H1 (cell line): ENCODE data around the gene LILRB3. TPM values are rescaled to one million over a fixed set of nuclear protein-coding genes. Genes with fewer than 3 reads are reported as not detected.
"Not testable (repeated sequence)": the region's sequence is repeated elsewhere in the genome, so short reads cannot be mapped to it uniquely, and the experiment has no call there.

ENCODE experiments used
- CTCF ChIA-PET: fragments of 300-600 bp; sonication (Branson Sonifier 250); formaldehyde crosslinking; loops from one replicate; lab custom pipeline; 2021; ENCODE audit not compliant: partially characterized antibody; lab: Charles Lee
- POLR2A ChIA-PET: fragments of 300-600 bp; sonication (Branson Sonifier 250); formaldehyde crosslinking; loops from one replicate; lab custom pipeline; 2021; ENCODE audit warnings: inconsistent platforms; ENCODE audit not compliant: partially characterized antibody; lab: Charles Lee
- DNase-seq, 2 experiments: peaks; one replicate each; pipeline versions ENCODE4 v3.0.0 to v3.0.0-alpha.2; 2010 to 2022; ENCODE audit warnings: low spot score in 2 of 2, low read depth in 1 of 2, mixed read lengths in 1 of 2
- FAIRE-seq: peaks from 2 replicates; lab custom pipeline; 2011; peaks lifted over from hg19 to GRCh38; lab: Jason Lieb, UNC
- H2AFZ ChIP-seq: 2 replicates; pipeline ENCODE4 v1.8.1; 2012; ENCODE audit warnings: low read length, inconsistent platforms
- H2AK5ac ChIP-seq: 2 replicates; pipeline ENCODE4 v1.6.1; 2013; ENCODE audit warnings: low read depth, low read length
- H2BK120ac ChIP-seq: replicated peaks from 2 replicates; pipeline ENCODE3; 2013; ENCODE audit warnings: low read depth, low read length, inconsistent platforms
- H2BK12ac ChIP-seq: 2 replicates; pipeline ENCODE4 v1.6.1; 2013; ENCODE audit warnings: low read depth, low read length
- H2BK15ac ChIP-seq: 2 replicates; pipeline ENCODE4 v1.6.1; 2013; ENCODE audit warnings: low read length
- H2BK20ac ChIP-seq: 2 replicates; pipeline ENCODE4 v1.6.1; 2013; ENCODE audit warnings: low read length
- H2BK5ac ChIP-seq: 2 replicates; pipeline ENCODE4 v1.6.1; 2013; ENCODE audit warnings: low read depth, low read length
- H3K14ac ChIP-seq: 2 replicates; pipeline ENCODE4 v1.6.1; 2013; ENCODE audit warnings: inconsistent platforms; ENCODE audit not compliant: insufficient read length
- H3K18ac ChIP-seq: 2 replicates; pipeline ENCODE4 v1.6.1; 2013; ENCODE audit warnings: low read length; ENCODE audit errors: extremely low read depth
- H3K23ac ChIP-seq: 2 replicates; pipeline ENCODE4 v1.6.1; 2013; ENCODE audit warnings: inconsistent platforms; ENCODE audit not compliant: insufficient read length
- H3K23me2 ChIP-seq: 2 replicates; pipeline ENCODE4 v1.6.1; 2013; ENCODE audit warnings: low read depth, low read length
- H3K27ac ChIP-seq: 2 replicates; pipeline ENCODE4 v1.6.1; 2011; ENCODE audit warnings: low read depth, low read length, inconsistent platforms
- H3K27me3 ChIP-seq, 4 experiments: replicated peaks in 1 of 4; 1 replicate in 1 of 4; 2 replicates in 3 of 4; pipeline versions ENCODE4 v1.6.1 to v1.8.1; 2011 to 2013; ENCODE audit warnings: low read length in 3 of 4, mild to moderate bottlenecking in 3 of 4, inconsistent platforms in 2 of 4, mixed read lengths in 2 of 4, moderate library complexity in 1 of 4; ENCODE audit not compliant: control insufficient read depth in 3 of 4, insufficient read depth in 3 of 4; ENCODE audit errors: extremely low read depth in 1 of 4
- H3K36me3 ChIP-seq, 4 experiments: 2 replicates each; pipeline versions ENCODE4 v1.6.1 to v1.8.1; 2011 to 2013; ENCODE audit warnings: mild to moderate bottlenecking in 4 of 4, low read length in 3 of 4, moderate library complexity in 2 of 4, control low read depth in 1 of 4, inconsistent platforms in 1 of 4; ENCODE audit not compliant: insufficient read depth in 4 of 4, control insufficient read depth in 2 of 4
- H3K4ac ChIP-seq: replicated peaks from 2 replicates; pipeline ENCODE3; 2013; ENCODE audit warnings: low read length, low read depth, mixed read lengths, inconsistent platforms; ENCODE audit not compliant: insufficient read length
- H3K4me1 ChIP-seq, 4 experiments: replicated peaks in 1 of 4; 1 replicate in 1 of 4; 2 replicates in 3 of 4; pipeline versions ENCODE4 v1.6.1 to v1.8.1; 2011 to 2013; ENCODE audit warnings: low read length in 3 of 4, inconsistent platforms in 2 of 4, mixed read lengths in 1 of 4; ENCODE audit not compliant: insufficient read depth in 4 of 4, control insufficient read depth in 3 of 4
- H3K4me2 ChIP-seq, 2 experiments: 2 replicates each; pipeline versions ENCODE4 v1.6.1 to v1.8.1; 2011 to 2013; ENCODE audit warnings: low read depth in 2 of 2, low read length in 2 of 2, control low read depth in 1 of 2, inconsistent platforms in 1 of 2, mild to moderate bottlenecking in 1 of 2; ENCODE audit not compliant: insufficient read depth in 1 of 2
- H3K4me3 ChIP-seq, 4 experiments: fragments of 200-600, 300-600 bp in 1 of 4; sonication (generic), shearing (Covaris generic), sonication (Bioruptor Twin) in 1 of 4; 2 replicates each; pipeline versions ENCODE4 v1.5.1 to v1.8.1; 2011 to 2016; ENCODE audit warnings: low read length in 4 of 4, low read depth in 3 of 4, control low read depth in 2 of 4, inconsistent platforms in 2 of 4, mild to moderate bottlenecking in 2 of 4, mixed read lengths in 1 of 4, moderate library complexity in 1 of 4; ENCODE audit not compliant: insufficient read depth in 2 of 4; ENCODE audit errors: extremely low read depth in 1 of 4
- H3K56ac ChIP-seq: replicated peaks from 2 replicates; pipeline ENCODE3; 2013; ENCODE audit warnings: low read depth, mild to moderate bottlenecking, mixed read lengths, low read length, inconsistent platforms; ENCODE audit not compliant: insufficient read length
- H3K79me1 ChIP-seq: 2 replicates; pipeline ENCODE4 v1.6.1; 2013; ENCODE audit warnings: low read depth, low read length, control low read depth
- H3K79me2 ChIP-seq, 2 experiments: 2 replicates each; pipeline versions ENCODE4 v1.6.1 to v1.8.1; 2012 to 2013; ENCODE audit warnings: low read length in 2 of 2, mild to moderate bottlenecking in 2 of 2, inconsistent platforms in 1 of 2; ENCODE audit not compliant: insufficient read depth in 2 of 2, control insufficient read depth in 1 of 2
- H3K9ac ChIP-seq, 4 experiments: replicated peaks in 1 of 4; 1 replicate in 1 of 4; 2 replicates in 3 of 4; pipeline versions ENCODE4 v1.6.1 to v1.8.1; 2011 to 2013; ENCODE audit warnings: low read depth in 3 of 4, low read length in 3 of 4, control low read depth in 2 of 4, mild to moderate bottlenecking in 2 of 4, moderate library complexity in 2 of 4, inconsistent platforms in 1 of 4; ENCODE audit errors: extremely low read depth in 1 of 4
- H3K9me3 ChIP-seq, 2 experiments: 2 replicates each; pipeline versions ENCODE4 v1.6.1 to v1.8.1; 2012 to 2013; ENCODE audit warnings: mild to moderate bottlenecking in 2 of 2, moderate library complexity in 2 of 2, control low read depth in 1 of 2, inconsistent platforms in 1 of 2, low read depth in 1 of 2, low read length in 1 of 2, mixed read lengths in 1 of 2; ENCODE audit not compliant: insufficient read depth in 2 of 2
- H4K20me1 ChIP-seq, 2 experiments: replicated peaks in 1 of 2; 2 replicates each; pipeline versions ENCODE3 to v1.8.1; 2011 to 2013; ENCODE audit warnings: inconsistent platforms in 2 of 2, low read length in 2 of 2, mild to moderate bottlenecking in 1 of 2; ENCODE audit not compliant: insufficient read depth in 2 of 2, control insufficient read depth in 1 of 2
- H4K5ac ChIP-seq: 2 replicates; pipeline ENCODE4 v1.6.1; 2013; ENCODE audit warnings: low read length, low read depth, mixed read lengths, inconsistent platforms; ENCODE audit not compliant: insufficient read length
- H4K8ac ChIP-seq: 2 replicates; pipeline ENCODE4 v1.8.0; 2013; ENCODE audit warnings: mild to moderate bottlenecking, moderate library complexity, low read length, inconsistent platforms; ENCODE audit not compliant: insufficient read depth; ENCODE audit errors: extremely low read depth
- H4K91ac ChIP-seq: replicated peaks from 2 replicates; pipeline ENCODE3; 2013; ENCODE audit warnings: low read length, mixed read lengths, inconsistent platforms; ENCODE audit not compliant: insufficient read length
- WGBS, 2 experiments: shearing (Covaris generic) in 1 of 2; methylation state at CpG; one replicate each; pipeline versions ENCODE4 v1.1.6 to v1.1.7; 2013 to 2015; ENCODE audit warnings: low lambda C conversion rate in 2 of 2, mixed read lengths in 2 of 2, inconsistent platforms in 1 of 2, low coverage in 1 of 2, missing lambda C conversion rate in 1 of 2; ENCODE audit not compliant: insufficient replicate concordance in 2 of 2, insufficient coverage in 1 of 2, insufficient read length in 1 of 2; ENCODE audit errors: extremely low coverage in 1 of 2, missing lambda C conversion rate in 1 of 2; 5-methylcytosine and 5-hydroxymethylcytosine counted together
- long read RNA-seq, 2 experiments: library from RNA in 1 of 2; library from capped mRNA in 1 of 2; stranded (forward); transcript quantifications; one replicate each; pipeline ENCODE4 v2.0.0, GENCODE V29; 2021; ENCODE audit warnings: inconsistent platforms in 1 of 2
- polyA minus RNA-seq, 3 experiments: library from RNA; depleted of rRNA, polyadenylated mRNA; stranded (reverse); fragments of >200 nt; gene quantifications; 1 replicate in 2 of 3; 2 replicates in 1 of 3; pipeline ENCODE4 v1.2.3, GENCODE V29; 2011
- polyA plus RNA-seq, 7 experiments: library from polyadenylated mRNA; depleted of rRNA in 3 of 7; stranded (reverse) in 5 of 7; unstranded in 2 of 7; fragments of >200 nt in 5 of 7; fragments of 200-250 nt in 2 of 7; gene quantifications; 1 replicate in 5 of 7; 2 replicates in 1 of 7; 4 replicates in 1 of 7; pipeline versions ENCODE4 v1.2.1 to v1.2.3, GENCODE V29; 2011 to 2013; ENCODE audit warnings: missing spikeins in 2 of 7, mixed read lengths in 2 of 7
- total RNA-seq: library from RNA; stranded (reverse); fragmentation: NEBNext Ultra II Directional; extraction: Animal tissue kit (Norgen Biotek cat#: 25700); gene quantifications from 2 replicates; pipeline ENCODE4 v1.2.1, GENCODE V29; 2021

The LILRB3 gene
- total RNA-seq (not detected in 2 replicates), polyA plus RNA-seq (2011; rRNA removed) (not detected in 2 replicates), polyA minus RNA-seq (2011; rRNA and poly(A)+ RNA removed) (not detected in 2 replicates)
- polyA plus RNA-seq (2011; cell fraction: cytosol; rRNA removed): not detected
- not detected for polyA plus RNA-seq (2011; cell fraction: nucleus; rRNA removed)
- polyA plus RNA-seq (2012, experiment 1 of 2): 0.08 to 0.80 TPM (median 0.11 TPM) in 4 replicates
- polyA plus RNA-seq (2012, experiment 2 of 2): 0.12 TPM
- polyA plus RNA-seq (2013, experiment 1 of 2): not detected
- not detected for polyA plus RNA-seq (2013, experiment 2 of 2)
- polyA minus RNA-seq (2011; cell fraction: cytosol; rRNA and poly(A)+ RNA removed): not detected
- not detected for polyA minus RNA-seq (2011; cell fraction: nucleus; rRNA and poly(A)+ RNA removed)
- long read RNA-seq, experiment 1: 0 reads
- long read RNA-seq, experiment 2: 0 reads

- H3K4me3 ChIP-seq, H3K27me3 ChIP-seq, DNase-seq, H3K23ac ChIP-seq, H4K8ac ChIP-seq, H3K9me3 ChIP-seq, H3K4ac ChIP-seq, H3K9ac ChIP-seq, H3K79me1 ChIP-seq, H2BK15ac ChIP-seq, FAIRE-seq, H3K56ac ChIP-seq, H3K4me2 ChIP-seq, H3K23me2 ChIP-seq, H2AFZ ChIP-seq, H2BK20ac ChIP-seq, H3K4me1 ChIP-seq, H4K91ac ChIP-seq, H3K79me2 ChIP-seq, H3K14ac ChIP-seq, H4K5ac ChIP-seq, H2BK120ac ChIP-seq, H2BK5ac ChIP-seq, H3K18ac ChIP-seq, H2BK12ac ChIP-seq, H2AK5ac ChIP-seq, H3K36me3 ChIP-seq, H3K27ac ChIP-seq, H4K20me1 ChIP-seq: not testable (repeated sequence)
- CTCF ChIA-PET: interaction anchor here (1.2 to 1.9 kb wide), 3 partner anchors 9 to 168 kb away, joined by 3 to 6 read pairs (median 5); no protein-coding TSS in a partner anchor
- POLR2A ChIA-PET: interaction anchor here (0.8 to 5.4 kb wide), 7 partner anchors 9 to 24 kb away, joined by 3 to 33 read pairs (median 4); partner anchors contain the start of gene RPS9
- 86% methylated on average over 12 of the region's 16 CpGs; no CpG with 5 or more reads in 1 of the 2 experiments for WGBS, 2 experiments
Observed at GRCh38 chr19:54222474-54223276, at the start of gene LILRB3. Gene LILRB3 (minus strand): TSS chr19:54223007. CDS start chr19:54222976, 31 bp downstream.
